Measurements from ENCODE around the gene SUGCT.

SUGCT gene

DNA sequence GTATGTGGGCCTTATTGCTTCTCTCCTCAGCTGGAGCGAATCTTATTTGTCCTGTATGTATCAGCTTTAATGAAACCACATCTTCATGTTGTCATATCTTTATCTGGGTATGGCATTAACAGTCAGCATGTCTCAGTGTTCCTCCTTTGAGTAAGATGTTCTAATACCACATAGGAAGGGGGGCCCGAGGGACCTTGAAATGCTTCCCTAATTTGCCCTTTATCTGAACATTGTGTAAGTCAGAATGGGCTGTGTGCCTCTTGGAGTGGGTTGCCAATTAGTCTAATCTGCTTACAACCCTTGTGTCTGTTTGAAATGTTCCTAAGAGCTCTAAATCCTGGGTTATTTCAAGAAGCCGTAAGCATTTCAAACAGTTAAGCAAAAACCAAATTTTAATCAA, 623.8 kb downstream of the SUGCT start:
- H3K36me3 Mint-ChIP-seq, result no peaks in the 10 kb centered on the region

GRCh38 chr7:40760293-40760964, 625.6 kb downstream of the SUGCT start:
- Mint-ChIP-seq H3K36me3 (no peaks in the 10 kb centered on the region), H3K4me3 (no peak overlapping the region), H3K27ac (no peak overlapping the region), H3K4me1 (no peaks in the 10 kb centered on the region), H3K9me3 (no peaks in the 10 kb centered on the region), H3K27me3 (no peaks in the 10 kb centered on the region)

More for the DNA sequence above, 623.8 kb downstream of the SUGCT start:
- Mint-ChIP-seq H3K4me3 (no peak overlapping the region), H3K27me3 (no peaks in the 10 kb centered on the region), H3K27ac (no peak overlapping the region), H3K4me1 (no peaks in the 10 kb centered on the region), H3K9me3 (no peaks in the 10 kb centered on the region)

GRCh38 chr7:40760987-40761386, 626.2 kb downstream of the SUGCT start:
- H3K4me1 Mint-ChIP-seq, result no peaks in the 10 kb centered on the region
- H3K27ac Mint-ChIP-seq, result no peak overlapping the region
- no peaks in the 10 kb centered on the region for H3K9me3 Mint-ChIP-seq
- no peaks in the 10 kb centered on the region for H3K27me3 Mint-ChIP-seq
- no peaks in the 10 kb centered on the region for H3K36me3 Mint-ChIP-seq
- H3K4me3 Mint-ChIP-seq, result no peak overlapping the region

- Mint-ChIP-seq H3K4me3 (no peak overlapping the region), H3K36me3 (no peaks in the 10 kb centered on the region), H3K9me3 (no peaks in the 10 kb centered on the region), H3K4me1 (no peaks in the 10 kb centered on the region), H3K27ac (no peak overlapping the region), H3K27me3 (no peaks in the 10 kb centered on the region)
Observed at GRCh38 chr7:40761762-40762560, 627.2 kb downstream of the SUGCT start.

GRCh38 chr7:40763319-40764287, 628.8 kb downstream of the SUGCT start:
- Mint-ChIP-seq H3K27ac (no peak overlapping the region), H3K36me3 (no peaks in the 10 kb centered on the region), H3K27me3 (no peaks in the 10 kb centered on the region), H3K4me1 (no peaks in the 10 kb centered on the region), H3K4me3 (no peak overlapping the region), H3K9me3 (no peaks in the 10 kb centered on the region)

- Mint-ChIP-seq H3K4me3 (no peak overlapping the region), H3K27ac (no peak overlapping the region), H3K36me3 (no peaks in the 10 kb centered on the region), H3K4me1 (no peaks in the 10 kb centered on the region), H3K9me3 (no peaks in the 10 kb centered on the region), H3K27me3 (no peaks in the 10 kb centered on the region)
Observed at GRCh38 chr7:40765639-40766038, 630.8 kb downstream of the SUGCT start.

DNA sequence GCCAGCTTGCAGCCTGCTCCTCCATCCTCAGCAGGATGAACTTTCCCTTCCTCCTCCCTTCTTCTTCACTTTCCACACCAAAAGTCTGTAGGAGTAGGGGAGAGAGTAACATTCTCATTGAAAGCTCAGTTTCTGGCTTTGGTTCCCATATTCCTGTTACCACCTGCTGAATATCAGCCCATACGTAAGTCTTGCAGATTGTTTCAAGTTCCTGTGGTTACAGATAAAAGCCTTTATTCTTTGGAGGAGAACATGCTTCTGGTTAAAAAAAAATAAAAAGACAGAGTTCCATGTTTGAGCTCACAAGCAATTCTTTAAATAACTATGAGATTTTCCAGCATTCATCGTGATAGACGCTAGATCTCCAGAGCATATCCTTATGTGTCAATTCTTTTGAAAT, 637.3 kb downstream of the SUGCT start:
- no peak overlapping the region for H3K27ac Mint-ChIP-seq
- H3K36me3 Mint-ChIP-seq, result no peaks in the 10 kb centered on the region
- no peaks in the 10 kb centered on the region for H3K9me3 Mint-ChIP-seq
- H3K27me3 Mint-ChIP-seq, result no peaks in the 10 kb centered on the region
- no peak overlapping the region for H3K4me3 Mint-ChIP-seq
- no peaks in the 10 kb centered on the region for H3K4me1 Mint-ChIP-seq

DNA sequence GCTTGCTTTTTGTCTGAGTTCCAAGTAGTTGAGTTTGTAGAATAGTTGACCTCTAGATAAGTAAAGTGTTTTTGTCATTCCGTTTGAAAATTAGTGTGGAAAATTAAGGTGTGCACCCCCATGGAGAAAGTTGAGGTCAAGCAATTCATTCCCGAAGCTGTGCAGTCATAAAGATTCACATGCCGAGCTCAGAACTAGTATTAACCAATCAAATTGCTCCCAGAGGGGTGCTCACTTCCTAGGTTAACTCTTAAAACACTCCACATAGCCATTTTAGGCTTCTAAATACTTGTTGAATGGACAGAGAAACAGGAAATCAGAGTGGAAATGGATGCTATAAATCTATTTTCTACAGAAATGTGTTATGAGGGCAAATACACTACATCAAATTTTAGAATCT, 638.9 kb downstream of the SUGCT start:
- Mint-ChIP-seq H3K27me3 (no peaks in the 10 kb centered on the region), H3K27ac (no peak overlapping the region), H3K9me3 (no peaks in the 10 kb centered on the region), H3K4me1 (no peaks in the 10 kb centered on the region), H3K36me3 (no peaks in the 10 kb centered on the region), H3K4me3 (no peak overlapping the region)

GRCh38 chr7:40775877-40776276, 641.1 kb downstream of the SUGCT start:
- H3K27me3 Mint-ChIP-seq, result no peaks in the 10 kb centered on the region
- no peaks in the 10 kb centered on the region for H3K4me1 Mint-ChIP-seq
- no peak overlapping the region for H3K4me3 Mint-ChIP-seq
- H3K36me3 Mint-ChIP-seq, result no peaks in the 10 kb centered on the region
- no peak overlapping the region for H3K27ac Mint-ChIP-seq
- H3K9me3 Mint-ChIP-seq, result no peaks in the 10 kb centered on the region

GRCh38 chr7:40777730-40778312, 643.0 kb downstream of the SUGCT start:
- H3K27ac Mint-ChIP-seq, result no peak overlapping the region
- H3K9me3 Mint-ChIP-seq, result no peaks in the 10 kb centered on the region
- H3K4me3 Mint-ChIP-seq, result no peak overlapping the region

DNA sequence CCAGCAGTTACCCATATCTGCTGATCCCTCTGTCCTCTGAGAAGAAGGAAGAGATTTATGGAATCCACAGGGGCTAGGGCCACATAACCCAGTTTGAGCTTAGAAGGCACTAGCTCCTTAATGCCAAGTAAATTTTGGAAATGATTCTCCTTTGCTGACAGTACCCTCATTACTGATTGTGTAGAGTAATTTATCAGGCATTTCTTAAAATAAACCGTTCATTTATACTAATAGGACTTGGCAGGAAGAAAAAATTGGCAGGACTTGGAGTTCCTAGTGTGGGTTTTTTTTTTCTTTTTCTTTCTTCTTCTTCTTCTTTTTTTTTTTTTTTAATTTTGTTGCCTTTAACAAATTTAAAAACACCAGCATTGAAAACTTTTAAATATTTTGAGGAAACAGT, 645.7 kb downstream of the SUGCT start:
- Mint-ChIP-seq H3K27me3 (no peaks in the 10 kb centered on the region), H3K4me3 (no peak overlapping the region), H3K27ac (no peak overlapping the region), H3K36me3 (no peaks in the 10 kb centered on the region), H3K4me1 (no peaks in the 10 kb centered on the region), H3K9me3 (no peaks in the 10 kb centered on the region)

More at GRCh38 chr7:40777730-40778312, 643.0 kb downstream of the SUGCT start:
- no peaks in the 10 kb centered on the region for H3K4me1 Mint-ChIP-seq
- no peaks in the 10 kb centered on the region for H3K36me3 Mint-ChIP-seq
- H3K27me3 Mint-ChIP-seq, result no peaks in the 10 kb centered on the region

DNA sequence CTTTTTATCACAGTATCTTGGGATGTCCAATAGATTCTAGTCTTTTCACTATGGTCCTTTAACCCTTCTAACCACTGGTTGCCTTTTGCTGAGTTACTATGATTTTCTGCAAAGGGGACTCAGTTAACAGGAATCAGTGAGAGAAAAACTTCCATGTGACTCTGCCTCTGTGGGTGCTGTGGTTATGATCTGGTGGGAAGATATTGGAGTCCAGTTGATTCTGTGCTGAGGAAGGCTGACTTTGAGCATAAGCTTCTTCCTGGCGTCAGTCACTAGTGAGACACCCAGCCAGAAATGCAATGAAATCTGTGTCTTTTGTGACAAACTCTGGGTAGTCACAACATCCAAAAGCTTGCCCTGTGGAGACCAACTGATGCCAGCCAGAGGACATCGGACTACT, 648.0 kb downstream of the SUGCT start:
- Mint-ChIP-seq H3K27me3 (no peaks in the 10 kb centered on the region), H3K36me3 (no peaks in the 10 kb centered on the region), H3K27ac (no peak overlapping the region), H3K4me3 (no peak overlapping the region), H3K9me3 (no peaks in the 10 kb centered on the region), H3K4me1 (no peaks in the 10 kb centered on the region)

DNA sequence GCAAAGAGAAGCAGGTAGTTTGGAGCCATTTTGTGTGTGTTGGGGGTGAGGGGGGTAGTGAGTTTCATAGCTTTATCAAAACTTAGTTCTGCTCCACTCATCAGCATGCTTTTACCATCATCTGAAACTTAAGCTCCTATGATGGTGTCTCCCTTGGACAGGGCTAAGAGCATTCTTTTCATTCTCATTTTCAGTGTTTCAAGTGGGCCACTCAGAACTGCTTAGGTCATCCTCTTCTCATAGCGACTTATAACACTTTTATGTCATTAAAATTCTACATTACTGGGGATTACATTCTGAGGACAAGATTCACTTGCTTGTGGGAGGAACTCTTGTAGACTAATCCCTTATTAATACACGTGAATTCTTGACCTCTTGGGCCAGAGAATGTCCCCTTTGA, 649.4 kb downstream of the SUGCT start:
- H3K27me3 Mint-ChIP-seq, result no peaks in the 10 kb centered on the region
- H3K4me3 Mint-ChIP-seq, result no peak overlapping the region
- no peaks in the 10 kb centered on the region for H3K9me3 Mint-ChIP-seq
- H3K36me3 Mint-ChIP-seq, result no peaks in the 10 kb centered on the region
- no peak overlapping the region for H3K27ac Mint-ChIP-seq
- no peaks in the 10 kb centered on the region for H3K4me1 Mint-ChIP-seq

DNA sequence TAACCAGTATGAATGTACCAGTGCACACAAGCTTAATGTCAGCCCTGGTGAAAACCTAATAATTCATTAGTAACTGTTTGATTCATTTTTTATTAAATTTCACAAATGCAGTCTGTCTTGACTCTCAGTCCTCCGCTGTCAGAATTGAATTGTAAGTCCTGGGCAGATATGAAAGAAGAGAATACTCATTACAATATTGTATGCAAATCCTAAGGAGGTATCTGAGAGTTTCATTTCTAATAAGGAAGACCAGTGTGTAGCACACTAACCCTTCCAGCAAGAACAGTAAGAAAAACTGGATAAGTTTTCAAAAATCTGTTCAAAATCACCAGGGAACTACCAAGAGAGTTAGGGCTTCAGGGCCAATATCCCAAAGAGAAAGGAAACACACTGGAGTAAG, 652.1 kb downstream of the SUGCT start:
- Mint-ChIP-seq H3K36me3 (no peaks in the 10 kb centered on the region), H3K27ac (no peak overlapping the region), H3K4me1 (no peaks in the 10 kb centered on the region), H3K4me3 (no peak overlapping the region), H3K27me3 (no peaks in the 10 kb centered on the region), H3K9me3 (no peaks in the 10 kb centered on the region)

GRCh38 chr7:40793132-40793531, 658.3 kb downstream of the SUGCT start:
- Mint-ChIP-seq H3K27ac (no peak overlapping the region), H3K27me3 (no peaks in the 10 kb centered on the region), H3K4me1 (no peaks in the 10 kb centered on the region), H3K9me3 (no peaks in the 10 kb centered on the region), H3K4me3 (no peak overlapping the region), H3K36me3 (no peaks in the 10 kb centered on the region)
